CD4-positive, alpha-beta T cell treated with Interleukin-1 beta for 1 hour (primary cell): ENCODE results near the gene KCNK4.
"Not testable (repeated sequence)": the region's sequence is repeated elsewhere in the genome, so short reads cannot be mapped to it uniquely, and the experiment has no call there.

Experiments used
- DNase-seq, 2 donors: peaks; one replicate each; pipeline ENCODE4 v3.0.0-alpha.2; 2020 to 2022

Gene KCNK4

DNA sequence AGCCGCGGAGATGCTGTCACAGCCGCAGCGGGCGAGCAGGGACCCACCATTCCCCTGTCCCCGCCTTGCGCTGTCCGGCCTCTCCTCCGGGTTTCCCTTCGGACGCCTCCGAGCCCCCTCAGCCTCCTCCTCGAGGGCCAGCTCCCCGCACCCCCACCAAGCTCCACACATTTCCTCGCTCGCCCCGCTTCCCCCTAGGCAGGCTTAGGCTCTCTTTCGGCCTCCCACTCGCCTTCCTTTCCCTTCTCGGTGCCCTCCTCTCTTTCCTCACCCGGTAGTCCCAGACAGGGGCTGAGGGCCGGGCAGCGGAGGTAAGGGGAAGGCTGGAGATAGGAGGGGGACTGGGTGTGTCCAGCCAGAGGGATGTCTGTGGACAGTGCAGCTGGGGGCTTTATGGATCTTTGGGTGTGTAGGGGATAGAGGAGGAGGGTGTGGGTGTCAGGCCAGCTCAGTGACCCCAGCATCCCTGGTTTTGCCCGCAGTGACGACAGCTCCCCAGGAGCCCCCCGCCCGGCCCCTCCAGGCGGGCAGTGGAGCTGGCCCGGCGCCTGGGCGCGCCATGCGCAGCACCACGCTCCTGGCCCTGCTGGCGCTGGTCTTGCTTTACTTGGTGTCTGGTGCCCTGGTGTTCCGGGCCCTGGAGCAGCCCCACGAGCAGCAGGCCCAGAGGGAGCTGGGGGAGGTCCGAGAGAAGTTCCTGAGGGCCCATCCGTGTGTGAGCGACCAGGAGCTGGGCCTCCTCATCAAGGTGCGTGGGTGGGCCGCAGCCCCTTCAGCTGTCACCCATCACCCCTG lies 1.6 kb downstream of the KCNK4 start:
- DNase-seq, result no peak

DNA sequence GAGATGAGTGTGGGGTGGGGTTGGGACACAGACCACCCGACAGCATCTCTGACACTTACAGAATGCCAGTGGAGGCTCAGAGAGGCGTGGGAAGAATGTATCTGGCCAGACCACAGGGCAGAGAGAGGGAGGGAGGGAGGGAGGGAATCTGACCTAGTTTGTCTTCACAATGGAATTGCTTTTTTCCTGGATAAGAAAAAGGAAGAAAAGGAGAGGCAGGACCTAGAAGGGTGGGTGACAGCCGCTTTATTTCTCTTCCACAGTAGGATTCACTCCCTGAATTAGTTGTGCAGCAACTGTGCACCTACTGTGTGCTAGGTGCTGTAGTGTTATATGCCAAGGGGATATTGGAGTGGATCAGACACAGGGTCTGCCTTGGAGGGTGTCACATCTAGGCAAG lies 3.7 kb downstream of the KCNK4 start:
- DNase-seq, result no peak

DNA sequence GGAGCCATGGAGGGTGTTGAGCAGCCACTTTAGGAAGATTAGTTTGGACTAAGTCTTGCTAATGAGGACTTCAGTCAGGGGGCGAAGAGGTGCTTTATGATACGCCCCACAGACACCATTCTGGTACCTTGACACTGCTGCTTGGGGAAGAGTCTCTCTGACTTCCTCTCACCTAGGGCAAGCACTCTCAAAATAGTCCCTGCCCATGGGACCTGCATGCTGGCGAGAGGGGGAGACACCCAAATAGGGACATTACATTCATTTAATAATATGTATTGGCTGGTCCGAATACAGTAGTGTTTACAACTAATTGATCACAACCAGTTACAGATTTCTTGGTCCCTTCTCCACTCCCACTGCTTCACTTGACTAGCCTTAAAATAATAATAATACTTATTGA lies 4.7 kb downstream of the KCNK4 start:
- DNase-seq, result no peak

DNA sequence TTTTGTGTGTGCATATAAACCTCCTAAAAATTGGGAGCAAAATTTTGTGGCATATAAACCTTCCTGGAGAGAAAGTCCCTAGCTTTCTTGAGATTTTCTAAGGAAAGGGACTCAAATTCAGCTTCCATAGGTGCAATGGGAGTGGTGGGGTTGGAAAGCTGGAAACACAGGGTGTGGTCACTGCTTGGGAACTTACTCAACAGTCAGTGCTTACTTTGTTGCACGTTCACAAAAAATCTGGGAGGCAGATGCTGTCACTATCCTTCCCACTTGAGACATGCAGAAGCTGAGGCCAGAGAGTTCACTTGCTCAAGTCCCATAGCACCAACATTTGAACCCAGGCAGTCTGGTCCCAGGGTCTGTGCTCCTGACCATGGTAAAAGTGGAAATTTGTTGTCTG lies 5.1 kb downstream of the KCNK4 start:
- DNase-seq, result no peak

DNA sequence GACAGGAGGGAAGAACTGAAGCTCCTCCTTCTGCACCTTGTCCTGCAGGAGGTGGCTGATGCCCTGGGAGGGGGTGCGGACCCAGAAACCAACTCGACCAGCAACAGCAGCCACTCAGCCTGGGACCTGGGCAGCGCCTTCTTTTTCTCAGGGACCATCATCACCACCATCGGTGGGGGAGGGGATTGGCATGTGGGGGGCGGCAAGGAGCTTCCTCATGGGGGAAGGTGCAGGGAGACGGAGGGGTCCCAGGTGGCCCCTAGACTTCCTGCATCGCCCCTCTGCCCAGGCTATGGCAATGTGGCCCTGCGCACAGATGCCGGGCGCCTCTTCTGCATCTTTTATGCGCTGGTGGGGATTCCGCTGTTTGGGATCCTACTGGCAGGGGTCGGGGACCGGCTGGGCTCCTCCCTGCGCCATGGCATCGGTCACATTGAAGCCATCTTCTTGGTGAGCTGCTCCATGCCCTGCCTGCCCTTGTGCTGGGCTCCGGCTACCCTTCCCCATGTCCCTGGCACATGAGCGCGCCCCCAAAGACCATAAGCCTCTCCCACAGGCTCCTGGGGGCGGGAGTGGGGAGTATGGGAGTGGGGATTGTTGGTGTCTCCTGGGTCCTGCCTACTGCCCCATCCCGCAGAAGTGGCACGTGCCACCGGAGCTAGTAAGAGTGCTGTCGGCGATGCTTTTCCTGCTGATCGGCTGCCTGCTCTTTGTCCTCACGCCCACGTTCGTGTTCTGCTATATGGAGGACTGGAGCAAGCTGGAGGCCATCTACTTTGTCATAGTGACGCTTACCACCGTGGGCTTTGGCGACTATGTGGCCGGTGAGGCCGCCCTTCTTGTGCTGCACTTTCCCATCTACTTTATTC lies 6.0 kb downstream of the KCNK4 start:
- DNase-seq, result no peak

DNA sequence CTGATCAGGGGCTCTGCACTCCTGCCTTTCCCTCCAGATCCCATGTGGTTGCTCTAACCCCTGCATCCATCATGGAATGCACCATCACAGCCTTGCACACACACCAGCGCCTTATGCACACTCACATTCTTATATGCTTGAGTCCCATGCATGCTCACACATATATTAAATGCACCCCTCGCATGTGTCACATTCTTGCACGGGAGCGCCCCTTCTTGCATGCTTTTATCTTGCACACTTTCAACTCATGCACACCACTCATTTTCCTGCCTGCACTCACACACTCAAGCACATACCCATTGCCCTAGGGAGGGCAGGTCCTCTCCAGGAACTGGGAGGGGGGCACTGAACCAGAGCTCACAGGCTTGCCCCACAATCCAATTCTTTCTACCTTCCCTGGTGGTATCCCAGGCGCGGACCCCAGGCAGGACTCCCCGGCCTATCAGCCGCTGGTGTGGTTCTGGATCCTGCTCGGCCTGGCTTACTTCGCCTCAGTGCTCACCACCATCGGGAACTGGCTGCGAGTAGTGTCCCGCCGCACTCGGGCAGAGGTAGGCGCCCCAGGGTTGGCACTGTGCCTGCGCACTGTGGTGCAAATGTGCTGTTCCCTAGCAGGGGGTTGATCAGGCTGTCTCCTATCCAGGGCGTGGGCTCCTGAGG lies 6.7 kb downstream of the KCNK4 start:
- no peak for DNase-seq

DNA sequence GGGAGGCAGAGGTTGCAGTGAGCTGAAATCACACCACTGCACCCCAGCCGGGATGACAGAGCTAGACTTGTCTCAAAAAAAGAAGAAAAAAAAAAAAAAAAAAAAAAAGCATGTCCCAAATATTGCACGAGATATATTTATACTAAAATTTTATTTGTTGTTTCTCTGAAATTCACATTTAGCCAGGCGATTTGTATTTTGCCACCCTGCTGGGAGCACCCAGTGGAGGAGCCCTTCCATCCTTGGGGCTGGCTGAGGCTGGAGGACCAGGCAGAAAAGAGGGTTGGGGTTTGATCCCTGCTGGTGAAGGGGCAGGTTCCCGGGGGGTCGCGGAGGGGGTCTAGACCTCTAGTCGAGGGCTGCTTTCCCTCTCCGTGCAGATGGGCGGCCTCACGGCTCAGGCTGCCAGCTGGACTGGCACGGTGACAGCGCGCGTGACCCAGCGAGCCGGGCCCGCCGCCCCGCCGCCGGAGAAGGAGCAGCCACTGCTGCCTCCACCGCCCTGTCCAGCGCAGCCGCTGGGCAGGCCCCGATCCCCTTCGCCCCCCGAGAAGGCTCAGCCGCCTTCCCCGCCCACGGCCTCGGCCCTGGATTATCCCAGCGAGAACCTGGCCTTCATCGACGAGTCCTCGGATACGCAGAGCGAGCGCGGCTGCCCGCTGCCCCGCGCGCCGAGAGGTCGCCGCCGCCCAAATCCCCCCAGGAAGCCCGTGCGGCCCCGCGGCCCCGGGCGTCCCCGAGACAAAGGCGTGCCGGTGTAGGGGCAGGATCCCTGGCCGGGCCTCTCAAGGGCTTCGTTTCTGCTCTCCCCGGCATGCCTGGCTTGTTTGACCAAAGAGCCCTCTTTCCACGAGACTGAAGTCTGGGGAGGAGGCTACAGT lies 8.1 kb downstream of the KCNK4 start:
- DNase-seq, result no peak

DNA sequence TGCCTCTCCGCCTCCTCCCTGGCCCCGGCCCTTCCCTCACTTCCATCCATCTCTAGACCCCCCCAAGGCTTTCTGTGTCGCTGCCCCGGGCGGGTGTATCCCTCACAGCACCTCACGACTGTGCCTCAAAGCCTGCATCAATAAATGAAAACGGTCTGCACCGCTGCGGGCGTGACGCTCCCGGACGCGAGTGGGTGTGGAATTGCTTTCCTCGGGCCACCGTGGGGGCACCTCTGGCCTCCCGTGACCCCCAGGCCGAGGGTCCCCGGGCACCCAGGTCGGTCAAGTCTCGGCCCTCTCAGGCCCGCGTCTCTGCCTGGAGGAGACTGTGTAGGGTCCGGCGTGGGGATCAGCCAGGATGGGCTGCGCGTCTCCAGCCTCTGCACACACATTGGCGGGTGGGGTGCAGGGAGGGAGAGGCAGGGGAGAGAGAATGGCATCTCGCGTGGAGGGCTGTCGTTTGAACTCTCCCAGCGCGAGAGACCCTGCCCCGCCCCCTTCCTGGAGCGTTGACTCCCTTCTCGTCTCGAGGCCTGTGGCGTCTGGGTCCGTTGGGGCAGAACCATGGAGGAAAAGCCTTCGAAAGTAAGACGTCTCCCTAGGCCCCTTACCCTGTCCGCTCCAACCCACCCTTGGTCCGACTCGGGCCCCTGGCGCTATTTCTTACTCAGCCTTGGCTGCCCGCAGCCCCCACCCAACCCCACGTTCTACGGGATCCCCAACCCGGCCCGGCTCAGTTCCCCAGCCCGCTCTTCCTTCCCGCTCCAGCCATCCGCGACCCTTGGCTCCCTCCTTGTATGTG lies 8.9 kb downstream of the KCNK4 start, which contains the start of gene CATSPERZ:
Gene CATSPERZ (plus strand): TSS at position 512 of the 802 bp plus-strand sequence. CDS start 53 bp downstream, at position 565.
- peak; percentile 22 to 26 for DNase-seq

DNA sequence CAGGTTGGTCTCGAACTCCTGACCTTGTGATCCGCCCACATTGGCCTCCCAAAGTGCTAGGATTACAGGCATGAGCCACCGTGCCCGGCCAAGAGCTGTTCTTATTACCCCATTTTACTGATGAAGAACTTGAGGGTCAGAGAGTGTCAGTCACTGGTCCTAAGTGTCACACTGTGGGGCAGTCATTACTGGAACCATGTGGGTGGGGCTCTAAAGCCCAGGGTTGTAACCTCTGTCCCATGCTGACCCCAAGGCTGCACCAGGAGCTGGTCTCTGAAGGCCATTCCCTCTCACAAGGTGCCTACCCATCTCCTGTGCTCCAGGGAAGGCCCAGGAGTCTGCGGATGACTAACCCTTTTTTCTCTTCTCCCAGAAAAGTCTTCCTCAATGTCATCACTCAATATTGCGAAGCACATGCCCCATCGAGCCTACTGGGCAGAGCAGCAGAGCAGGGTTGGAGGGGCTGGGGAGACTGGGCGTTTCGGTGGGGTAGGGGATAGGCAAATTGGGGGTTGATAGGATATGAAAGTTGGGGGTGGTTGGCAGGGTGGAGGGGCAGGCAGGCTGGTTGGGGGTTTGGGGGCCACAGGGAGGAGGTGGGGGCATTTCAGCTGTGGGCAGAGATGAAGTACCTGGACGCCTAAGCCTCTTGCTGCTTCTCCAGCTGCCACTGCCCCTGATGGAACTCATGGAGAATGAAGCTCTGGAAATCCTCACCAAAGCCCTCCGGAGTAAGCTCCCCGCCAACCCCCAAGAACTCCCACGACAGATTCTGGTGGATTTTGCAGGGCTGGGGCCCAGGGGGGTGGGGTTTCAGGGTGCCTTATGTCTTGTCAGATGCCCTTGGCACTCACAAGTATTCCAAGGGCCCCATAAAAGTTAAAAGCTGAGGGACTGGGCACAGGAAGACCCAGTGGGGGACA lies 12.3 kb downstream of the KCNK4 start:
- DNase-seq, result no peak

DNA sequence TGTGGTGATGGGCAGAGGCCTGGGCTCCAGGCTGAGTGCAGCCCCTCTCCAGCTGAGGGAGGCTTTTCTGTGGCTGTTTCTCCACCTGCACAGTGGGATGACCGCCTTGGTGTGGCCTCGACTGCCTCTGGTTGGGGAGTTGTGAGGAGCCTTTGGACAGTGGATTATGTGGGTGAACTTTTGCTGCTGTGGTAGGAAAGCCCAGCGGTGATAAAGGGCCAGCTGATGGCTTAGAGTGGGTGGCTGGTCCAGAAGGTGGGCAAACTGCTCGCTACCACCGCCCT lies 12.9 kb downstream of the KCNK4 start:
- no peak for DNase-seq

DNA sequence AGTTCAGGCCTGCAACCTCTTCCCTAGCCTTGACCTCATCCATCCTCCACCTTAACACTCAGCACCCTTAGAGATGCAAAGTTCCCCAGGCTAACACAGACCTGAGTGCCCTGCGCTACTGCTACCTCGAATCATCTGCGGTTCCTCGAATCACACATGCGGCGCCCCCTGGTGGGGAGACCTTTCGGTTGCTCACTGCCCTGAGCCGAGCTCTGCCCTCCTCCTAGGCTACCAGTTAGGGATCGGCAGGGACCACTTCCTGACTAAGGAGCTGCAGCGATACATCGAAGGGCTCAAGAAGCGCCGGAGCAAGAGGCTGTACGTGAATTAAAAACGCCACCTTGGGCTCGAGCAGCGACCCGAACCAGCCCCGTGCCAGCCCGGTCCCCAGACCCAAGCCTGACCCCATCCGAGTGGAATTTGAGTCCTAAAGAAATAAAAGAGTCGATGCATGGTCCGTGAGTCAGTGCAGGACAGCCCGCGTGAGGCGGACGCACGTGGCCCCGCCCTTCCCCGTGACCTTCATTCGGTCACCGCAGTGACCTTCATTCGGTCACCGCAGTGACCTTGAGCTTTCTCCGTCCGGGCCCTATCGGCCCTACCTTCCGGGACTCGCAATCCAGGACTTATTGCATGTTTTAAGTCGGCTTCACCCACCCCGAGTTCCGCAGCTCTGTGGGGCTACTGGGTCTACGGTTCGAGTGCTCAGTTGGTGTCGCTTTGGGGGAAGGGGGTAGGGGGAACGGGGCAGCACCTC lies 13.4 kb downstream of the KCNK4 start:
- DNase-seq, result peak; percentile 90 to 91

DNA sequence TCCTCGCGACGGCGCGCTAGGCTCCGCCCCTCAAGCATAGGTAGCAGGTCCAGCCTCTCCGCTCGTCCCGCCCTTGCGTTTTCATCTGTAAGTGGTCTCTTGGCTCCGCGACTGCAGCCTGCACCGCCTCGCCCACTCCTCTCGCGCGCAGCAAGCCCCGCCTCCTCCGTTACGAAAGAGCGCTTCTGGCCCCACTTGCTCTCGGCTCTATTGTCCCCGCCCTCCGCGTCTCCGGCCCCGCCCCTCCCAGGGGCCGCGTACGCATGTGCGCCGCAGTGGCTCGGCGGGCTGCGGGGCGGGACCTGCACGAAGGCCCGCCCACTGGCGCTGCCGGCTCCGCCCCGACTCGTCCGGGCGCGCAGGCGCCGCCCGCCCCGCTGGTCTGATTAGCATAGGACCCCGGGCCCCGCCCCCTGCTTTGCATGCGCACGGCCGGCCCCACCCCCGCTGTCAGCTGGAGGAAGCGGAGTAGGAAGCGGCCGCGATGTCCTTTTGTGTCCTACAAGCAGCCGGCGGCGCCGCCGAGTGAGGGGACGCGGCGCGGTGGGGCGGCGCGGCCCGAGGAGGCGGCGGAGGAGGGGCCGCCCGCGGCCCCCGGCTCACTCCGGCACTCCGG lies 14.1 kb downstream of the KCNK4 start, which contains the start of gene ESRRA:
Gene ESRRA (plus strand): TSS at position 450 of the 616 bp plus-strand sequence. CDS start 1,656 bp downstream, outside the sequence.
- DNase-seq, result peak; percentile 98 to 99

DNA sequence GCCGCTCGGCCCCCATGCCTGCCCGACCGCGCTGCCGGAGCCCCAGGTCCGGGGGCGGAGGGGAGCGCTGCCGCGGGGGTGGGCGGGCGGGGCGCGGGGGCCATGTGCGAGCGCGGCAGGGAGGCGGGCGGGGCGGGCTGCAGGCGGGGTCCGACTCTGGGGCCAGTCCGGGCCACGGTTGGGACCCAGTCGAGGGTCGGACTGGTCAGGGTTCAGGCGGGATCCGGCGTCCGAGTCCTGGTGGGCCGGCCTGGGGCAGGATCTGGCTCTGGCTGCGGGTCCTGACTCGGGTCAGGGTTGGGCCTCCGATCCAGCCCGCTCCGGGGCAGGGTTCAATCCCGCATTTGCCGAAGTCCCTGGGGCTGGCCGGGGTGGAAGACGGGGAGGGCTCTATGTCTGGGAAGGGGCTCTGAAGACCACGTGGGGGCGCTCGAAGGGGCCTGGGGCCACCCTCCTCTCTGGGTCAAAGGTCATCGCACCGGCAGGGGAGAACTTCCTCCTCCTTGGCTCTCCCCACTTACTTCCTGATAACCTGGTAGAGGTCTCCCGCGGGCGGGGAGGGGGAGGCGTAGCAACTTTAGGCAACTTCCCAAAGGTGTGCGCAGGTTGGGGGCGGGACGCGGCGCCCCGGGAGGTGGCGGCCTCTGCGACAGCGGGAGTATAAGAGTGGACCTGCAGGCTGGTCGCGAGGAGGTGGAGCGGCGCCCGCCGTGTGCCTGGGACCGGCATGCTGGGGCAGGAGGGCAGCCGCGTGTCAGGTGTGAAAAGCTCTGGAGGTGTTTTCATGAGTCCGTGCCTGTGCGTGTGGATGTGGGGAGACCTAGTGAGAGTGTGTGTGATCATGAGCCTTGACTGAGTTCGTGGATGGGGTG lies 14.8 kb downstream of the KCNK4 start:
- DNase-seq, result peak; percentile 76 to 79

DNA sequence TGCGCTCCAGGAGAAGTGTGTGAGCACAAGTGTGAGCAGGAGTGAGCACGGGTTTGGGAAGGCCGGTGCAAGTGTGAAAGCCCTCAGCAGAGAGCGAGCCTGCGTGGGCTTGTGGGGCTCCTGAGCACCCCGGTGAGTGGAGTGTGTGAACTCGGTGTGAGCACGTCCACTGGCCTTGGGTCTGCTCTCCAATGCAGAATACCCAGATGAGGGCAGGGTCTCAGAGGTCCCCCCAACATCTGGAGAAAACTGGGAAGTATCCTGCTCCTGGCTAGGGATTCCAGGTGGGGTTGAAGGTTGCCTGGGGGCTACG lies 15.4 kb downstream of the KCNK4 start:
- no peak for DNase-seq

DNA sequence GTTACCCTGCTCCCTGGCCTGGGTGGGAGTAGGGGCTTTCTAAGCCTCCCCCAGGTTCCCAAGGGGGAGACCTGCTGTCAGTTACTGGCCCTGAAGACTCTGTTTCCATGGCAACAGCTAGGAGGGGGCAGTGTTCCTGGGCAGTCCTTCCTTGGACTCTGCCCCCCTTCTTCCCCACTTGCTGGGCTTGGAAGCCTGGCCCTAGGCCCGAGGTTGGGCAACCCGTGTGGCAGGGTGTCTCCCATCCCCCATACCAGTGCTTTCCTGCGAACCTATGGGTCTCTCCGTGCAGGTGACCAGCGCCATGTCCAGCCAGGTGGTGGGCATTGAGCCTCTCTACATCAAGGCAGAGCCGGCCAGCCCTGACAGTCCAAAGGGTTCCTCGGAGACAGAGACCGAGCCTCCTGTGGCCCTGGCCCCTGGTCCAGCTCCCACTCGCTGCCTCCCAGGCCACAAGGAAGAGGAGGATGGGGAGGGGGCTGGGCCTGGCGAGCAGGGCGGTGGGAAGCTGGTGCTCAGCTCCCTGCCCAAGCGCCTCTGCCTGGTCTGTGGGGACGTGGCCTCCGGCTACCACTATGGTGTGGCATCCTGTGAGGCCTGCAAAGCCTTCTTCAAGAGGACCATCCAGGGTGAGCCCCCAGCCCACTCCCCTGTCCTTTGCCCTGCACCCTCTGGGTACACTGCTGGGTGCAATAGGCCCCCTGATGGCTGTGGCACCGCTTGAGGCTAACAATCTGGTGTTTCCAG lies 15.9 kb downstream of the KCNK4 start:
- no peak for DNase-seq

DNA sequence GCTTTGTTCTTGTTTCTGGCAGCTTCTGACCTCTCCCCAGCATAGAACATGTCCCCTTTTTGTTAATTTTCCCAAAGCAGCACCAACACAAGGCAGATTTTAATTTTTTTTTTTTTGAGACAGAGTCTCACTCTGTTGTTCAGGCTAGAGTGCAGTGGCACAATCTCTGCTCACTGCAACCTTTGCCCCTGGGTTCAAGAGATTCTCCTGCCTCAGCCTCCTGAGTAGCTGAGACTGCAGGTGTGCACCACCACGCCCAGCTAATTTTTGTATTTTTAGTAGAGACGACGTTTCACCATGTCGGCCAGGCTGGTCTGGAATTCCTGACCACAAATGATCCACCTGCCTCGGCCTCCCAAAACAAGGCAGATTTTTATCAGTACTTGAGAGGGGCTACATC lies 16.7 kb downstream of the KCNK4 start:
- DNase-seq, result not testable (repeated sequence)

DNA sequence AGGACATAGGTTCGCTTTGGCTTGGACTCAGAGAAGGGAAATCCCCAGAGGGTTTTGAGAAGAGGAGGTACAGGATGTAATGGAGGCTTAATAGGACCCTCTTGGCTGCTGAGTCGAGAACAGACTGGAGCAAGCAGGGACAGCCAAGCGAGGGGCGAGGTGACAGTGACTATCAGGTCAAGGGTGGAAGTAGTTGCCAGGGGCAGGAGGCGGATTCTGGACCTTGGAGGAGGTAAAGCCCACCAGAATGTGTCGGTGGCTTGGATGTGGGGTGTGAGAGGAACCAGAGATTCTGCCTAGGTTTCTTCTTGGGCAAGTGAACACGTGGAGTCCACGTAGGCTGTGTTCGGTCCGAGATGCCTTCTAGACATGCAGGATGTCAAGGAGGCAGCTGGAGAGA lies 21.8 kb downstream of the KCNK4 start:
- no peak for DNase-seq
